Parathyroid adenoma (tissue), 2 donors: ENCODE results near the gene TENT4B.

Experiments
- H2AFZ ChIP-seq: fragments of 300-600 bp; sonication (generic); one replicate; pipeline ENCODE4 v1.7.0; 2017; ENCODE audit warnings: antibody characterized with exemption, mild to moderate bottlenecking
- H3K27ac ChIP-seq: fragments of 300-600 bp; sonication (generic); one replicate; pipeline ENCODE4 v1.7.0; 2017
- H3K27me3 ChIP-seq: fragments of 300-600 bp; sonication (generic); one replicate; pipeline ENCODE4 v1.7.0; 2017; ENCODE audit warnings: low read length; ENCODE audit not compliant: control insufficient read depth, insufficient read depth
- H3K36me3 ChIP-seq: fragments of 300-600 bp; sonication (generic); one replicate; pipeline ENCODE4 v1.7.0; 2017; ENCODE audit warnings: low read length; ENCODE audit not compliant: control insufficient read depth, insufficient read depth
- H3K4me1 ChIP-seq: fragments of 300-600 bp; sonication (generic); one replicate; pipeline ENCODE4 v1.7.0; 2017; ENCODE audit warnings: control low read depth
- H3K4me2 ChIP-seq: fragments of 300-600 bp; sonication (generic); one replicate; pipeline ENCODE4 v1.7.0; 2017; ENCODE audit warnings: low read length
- H3K4me3 ChIP-seq: fragments of 300-600 bp; sonication (generic); one replicate; pipeline ENCODE4 v1.7.0; 2017; ENCODE audit warnings: low read depth, low read length
- H3K79me2 ChIP-seq: fragments of 300-600 bp; sonication (generic); one replicate; pipeline ENCODE4 v1.7.0; 2017; ENCODE audit warnings: control low read depth
- H3K9ac ChIP-seq: fragments of 300-600 bp; sonication (generic); one replicate; pipeline ENCODE4 v1.7.0; 2017; ENCODE audit warnings: mild to moderate bottlenecking
- H3K9me3 ChIP-seq: fragments of 300-600 bp; sonication (generic); one replicate; pipeline ENCODE4 v1.7.0; 2017; ENCODE audit warnings: low read length; ENCODE audit not compliant: control insufficient read depth
- CTCF ChIP-seq: fragments of 300-600 bp; sonication (generic); IDR thresholded peaks from one replicate; pipeline ENCODE4 v1.7.0; 2017; ENCODE audit warnings: antibody characterized with exemption, mild to moderate bottlenecking
- donor health status: primary hyperparathyroidism.

TENT4B gene

GRCh38 chr16:50229149-50229726, 76.1 kb downstream of the TENT4B start:
- Histone ChIP-seq H3K27ac (no peak overlapping the region), H2AFZ (no peak overlapping the region), H3K36me3 (no peaks in the 10 kb centered on the region), H3K4me1 (no peaks in the 10 kb centered on the region), H3K9me3 (no peaks in the 10 kb centered on the region), H3K4me3 (no peak overlapping the region), H3K79me2 (no peaks in the 10 kb centered on the region), H3K27me3 (no peaks in the 10 kb centered on the region), H3K4me2 (no peak overlapping the region), H3K9ac (no peak overlapping the region)
- TF ChIP-seq CTCF, result no peak

- TF ChIP-seq CTCF, result no peak
- H3K36me3 ChIP-seq, result no peaks in the 10 kb centered on the region
These were observed 81.9 kb downstream of the TENT4B start for GRCh38 chr16:50234771-50235556.

GRCh38 chr16:50235581-50235980, 82.5 kb downstream of the TENT4B start:
- H3K4me1 ChIP-seq, result peaks cover 4% of the 10 kb centered on the region
- no peak overlapping the region for H3K27ac ChIP-seq
- H2AFZ ChIP-seq, result no peak overlapping the region
- TF ChIP-seq CTCF, result no peak
- no peaks in the 10 kb centered on the region for H3K36me3 ChIP-seq
- H3K9ac ChIP-seq, result no peak overlapping the region
- H3K27me3 ChIP-seq, result no peaks in the 10 kb centered on the region
- no peak overlapping the region for H3K4me2 ChIP-seq
- no peaks in the 10 kb centered on the region for H3K79me2 ChIP-seq
- no peak overlapping the region for H3K4me3 ChIP-seq
- H3K9me3 ChIP-seq, result no peaks in the 10 kb centered on the region

More at GRCh38 chr16:50234771-50235556, 81.9 kb downstream of the TENT4B start:
- Histone ChIP-seq H3K27ac (no peak overlapping the region), H3K4me1 (peaks cover 4% of the 10 kb centered on the region), H3K27me3 (no peaks in the 10 kb centered on the region), H3K4me2 (no peak overlapping the region), H3K79me2 (no peaks in the 10 kb centered on the region), H2AFZ (no peak overlapping the region), H3K4me3 (no peak overlapping the region), H3K9me3 (no peaks in the 10 kb centered on the region), H3K9ac (no peak overlapping the region)

- Histone ChIP-seq H3K27ac (no peak overlapping the region), H3K4me1 (peaks cover 4% of the 10 kb centered on the region), H3K9ac (no peak overlapping the region), H3K4me2 (no peak overlapping the region), H3K27me3 (no peaks in the 10 kb centered on the region), H3K9me3 (no peaks in the 10 kb centered on the region), H3K4me3 (no peak overlapping the region), H3K79me2 (no peaks in the 10 kb centered on the region), H2AFZ (no peak overlapping the region), H3K36me3 (no peaks in the 10 kb centered on the region)
- no peak for TF ChIP-seq CTCF
These were observed 85.2 kb downstream of the TENT4B start for GRCh38 chr16:50238314-50238713.
